Stimulated activated CD8-positive, alpha-beta memory T cell treated with anti-CD3 and anti-CD28 coated beads, Interleukin-15, amount 100 ng/mL, for 24 hours (primary cell): ENCODE results near the gene OST4.
A peak's percentile ranks its signal among the peaks of the same experiment; 100 is the strongest.
"Not testable (repeated sequence)": the region's sequence is repeated elsewhere in the genome, so short reads cannot be mapped to it uniquely, and the experiment has no call there.

ENCODE experiments used
- DNase-seq: peaks from one replicate; pipeline ENCODE4 v3.0.0-alpha.2; 2020; ENCODE audit warnings: low read depth

Gene OST4

GRCh38 chr2:27071277-27071989, at the start of gene OST4:
Gene OST4 (minus strand): TSS chr2:27071654.
- DNase-seq = peak; percentile 87

DNA sequence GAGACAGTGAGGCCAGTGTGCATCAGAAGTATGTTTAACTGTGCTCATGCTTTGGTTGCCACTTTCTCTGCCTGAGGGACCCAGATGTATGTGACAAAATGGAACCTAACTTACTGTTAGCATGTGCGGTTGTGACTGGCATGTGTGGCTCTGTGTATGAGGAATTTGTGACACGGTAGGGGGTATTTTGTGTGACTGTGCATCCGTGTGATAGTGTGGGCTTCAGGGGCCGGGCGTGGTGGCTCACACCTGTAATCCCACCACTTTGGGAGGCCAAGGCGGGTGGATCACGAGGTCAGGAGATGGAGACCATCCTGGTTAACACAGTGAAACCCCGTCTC, 47.8 kb upstream of the OST4 start:
- DNase-seq = not testable (repeated sequence)

- no peak for DNase-seq
These were observed 47.3 kb upstream of the OST4 start, which contains the start of gene CGREF1 for GRCh38 chr2:27118525-27119329. Gene CGREF1 (minus strand): TSS chr2:27119128. CDS start chr2:27104366, 14,762 bp downstream.

GRCh38 chr2:27117995-27118524, 46.6 kb upstream of the OST4 start:
- no peak for DNase-seq

- no peak for DNase-seq
These were observed 44.1 kb upstream of the OST4 start for GRCh38 chr2:27115519-27115918.

DNA sequence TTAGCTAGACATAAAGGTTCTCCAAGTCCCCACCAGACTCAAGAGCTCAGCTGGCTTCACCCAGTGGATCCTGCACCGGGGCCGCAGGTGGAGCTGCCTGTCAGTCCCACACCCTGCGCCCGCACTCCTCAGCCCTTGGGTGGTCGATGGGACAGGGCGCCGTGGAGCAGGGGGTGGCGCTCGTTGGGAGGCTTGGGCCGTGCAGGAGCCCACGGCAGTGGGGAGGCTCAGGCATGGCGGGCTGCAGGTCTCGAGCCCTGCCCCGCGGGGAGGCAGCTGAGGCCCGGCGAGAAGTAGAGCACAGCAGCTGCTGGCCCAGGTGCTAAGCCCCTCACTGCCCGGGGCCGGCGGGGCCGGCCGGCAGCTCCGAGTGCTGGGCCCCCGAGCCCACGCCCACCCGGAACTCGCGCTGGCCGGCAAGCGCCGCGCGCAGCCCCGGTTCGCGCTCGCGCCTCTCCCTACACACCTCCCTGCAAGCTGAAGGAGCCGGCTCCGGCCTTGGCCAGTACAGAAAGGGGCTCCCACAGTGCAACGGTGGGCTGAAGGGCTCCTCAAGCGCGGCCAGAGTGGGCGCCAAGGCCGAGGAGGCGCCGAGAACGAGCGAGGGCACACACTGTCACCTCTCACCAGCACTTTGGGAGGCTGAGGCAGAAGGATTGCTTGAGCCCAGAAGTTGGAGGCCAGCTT, 40.1 kb upstream of the OST4 start:
- not testable (repeated sequence) for DNase-seq

DNA sequence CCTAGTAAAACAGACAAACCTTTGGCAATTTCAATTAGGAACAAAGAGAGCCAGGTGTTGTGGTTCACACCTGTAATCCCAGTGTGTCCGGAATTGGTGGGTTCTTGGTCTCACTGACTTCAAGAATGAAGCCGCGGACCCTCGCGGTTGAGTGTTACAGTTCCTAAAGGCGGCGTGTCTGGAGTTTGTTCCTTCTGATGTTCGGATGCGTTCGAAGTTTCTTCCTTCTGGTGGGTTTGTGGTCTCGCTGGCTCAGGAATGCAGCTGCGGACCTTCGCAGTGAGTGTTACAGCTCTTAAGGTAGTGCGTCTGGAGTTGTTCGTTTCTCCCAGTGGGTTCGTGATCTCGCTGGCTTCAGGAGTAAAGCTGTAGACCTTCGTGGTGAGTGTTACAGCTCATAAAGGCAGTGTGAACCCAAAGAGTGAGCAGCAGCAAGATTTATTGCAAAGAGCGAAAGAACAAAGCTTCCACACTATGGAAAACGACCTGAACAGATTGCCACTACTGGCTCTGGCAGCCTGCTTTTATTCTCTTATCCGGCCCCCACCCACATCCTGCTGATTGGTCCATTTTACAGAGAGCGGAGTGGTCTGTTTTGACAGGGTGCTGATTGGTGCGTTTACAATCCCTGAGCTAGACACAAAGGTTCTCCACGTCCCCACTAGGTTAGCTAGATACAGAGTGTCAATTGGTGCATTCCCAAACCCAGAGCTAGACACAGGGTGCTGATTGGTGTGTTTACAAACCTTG, 39.3 kb upstream of the OST4 start:
- not testable (repeated sequence) for DNase-seq

GRCh38 chr2:27109083-27109482, 37.6 kb upstream of the OST4 start:
- no peak for DNase-seq

- DNase-seq = no peak
These were observed 36.8 kb upstream of the OST4 start for GRCh38 chr2:27108221-27108620.

- no peak for DNase-seq
These were observed 34.5 kb upstream of the OST4 start for GRCh38 chr2:27105981-27106380.

DNA sequence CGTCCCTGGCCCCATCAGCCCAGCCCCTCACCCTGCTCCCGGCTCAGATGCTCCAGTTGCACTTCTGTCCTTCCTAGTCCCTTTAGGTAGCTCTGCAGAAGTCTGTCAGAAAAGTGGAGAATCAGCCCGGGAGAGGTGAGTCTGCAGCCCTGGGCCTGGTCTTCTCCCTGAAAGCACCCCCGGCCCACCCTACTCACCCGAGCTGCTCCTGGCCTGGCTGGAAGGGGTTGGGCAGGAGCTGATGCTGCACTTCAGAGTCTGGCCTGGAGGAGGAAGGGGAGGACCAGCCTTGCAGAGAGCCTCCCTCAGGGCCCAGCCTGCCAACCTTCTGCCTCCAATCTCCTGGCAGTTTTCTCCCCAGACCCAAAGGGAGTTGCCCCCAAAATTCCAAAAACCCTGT, 30.9 kb upstream of the OST4 start:
- no peak for DNase-seq

DNA sequence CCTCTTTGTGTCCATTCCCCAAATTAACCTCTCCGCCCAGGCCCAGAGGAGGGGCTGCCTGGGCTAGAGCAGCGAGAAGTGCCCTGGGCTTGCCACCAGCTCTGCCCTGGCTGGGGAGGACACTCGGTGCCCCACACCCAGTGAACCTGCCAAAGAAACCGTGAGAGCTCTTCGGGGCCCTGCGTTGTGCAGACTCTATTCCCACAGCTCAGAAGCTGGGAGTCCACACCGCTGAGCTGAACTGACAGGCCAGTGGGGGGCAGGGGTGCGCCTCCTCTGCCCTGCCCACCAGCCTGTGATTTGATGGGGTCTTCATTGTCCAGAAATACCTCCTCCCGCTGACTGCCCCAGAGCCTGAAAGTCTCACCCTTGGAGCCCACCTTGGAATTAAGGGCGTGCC, 28.6 kb upstream of the OST4 start:
- DNase-seq = no peak

DNA sequence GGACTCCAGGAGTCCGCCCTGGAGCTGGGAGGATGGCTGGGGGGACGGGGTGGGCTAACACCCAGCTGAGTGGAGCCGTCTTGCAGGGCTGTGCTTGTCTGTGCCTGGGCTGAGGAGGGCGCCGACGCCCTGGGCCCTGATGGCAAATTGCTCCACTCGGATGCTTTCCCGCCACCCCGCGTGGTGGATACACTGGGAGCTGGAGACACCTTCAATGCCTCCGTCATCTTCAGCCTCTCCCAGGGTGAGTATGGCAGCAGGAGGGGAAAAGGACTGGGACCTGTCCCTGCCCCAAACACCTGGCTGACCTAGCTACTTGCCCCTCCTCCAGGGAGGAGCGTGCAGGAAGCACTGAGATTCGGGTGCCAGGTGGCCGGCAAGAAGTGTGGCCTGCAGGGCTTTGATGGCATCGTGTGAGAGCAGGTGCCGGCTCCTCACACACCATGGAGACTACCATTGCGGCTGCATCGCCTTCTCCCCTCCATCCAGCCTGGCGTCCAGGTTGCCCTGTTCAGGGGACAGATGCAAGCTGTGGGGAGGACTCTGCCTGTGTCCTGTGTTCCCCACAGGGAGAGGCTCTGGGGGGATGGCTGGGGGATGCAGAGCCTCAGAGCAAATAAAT, 28.0 kb upstream of the OST4 start:
- no peak for DNase-seq

DNA sequence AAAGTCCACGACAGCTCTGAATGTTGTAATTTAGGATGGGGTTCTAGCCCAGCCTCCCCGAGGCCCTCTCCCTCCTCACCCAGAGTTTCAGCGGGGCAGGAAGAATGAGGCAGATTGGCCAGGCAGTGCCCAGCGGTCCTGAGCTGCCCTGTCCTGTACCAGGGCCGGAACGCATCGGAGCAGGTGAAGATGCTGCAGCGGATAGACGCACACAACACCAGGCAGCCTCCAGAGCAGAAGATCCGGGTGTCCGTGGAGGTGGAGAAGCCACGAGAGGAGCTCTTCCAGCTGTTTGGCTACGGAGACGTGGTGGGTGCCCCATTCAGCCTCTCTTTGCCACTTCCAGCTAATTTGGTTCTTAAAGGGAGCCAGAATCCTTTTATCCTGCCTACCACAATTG, 25.9 kb upstream of the OST4 start:
- no peak for DNase-seq

GRCh38 chr2:27096748-27097297, 25.4 kb upstream of the OST4 start:
- no peak for DNase-seq

DNA sequence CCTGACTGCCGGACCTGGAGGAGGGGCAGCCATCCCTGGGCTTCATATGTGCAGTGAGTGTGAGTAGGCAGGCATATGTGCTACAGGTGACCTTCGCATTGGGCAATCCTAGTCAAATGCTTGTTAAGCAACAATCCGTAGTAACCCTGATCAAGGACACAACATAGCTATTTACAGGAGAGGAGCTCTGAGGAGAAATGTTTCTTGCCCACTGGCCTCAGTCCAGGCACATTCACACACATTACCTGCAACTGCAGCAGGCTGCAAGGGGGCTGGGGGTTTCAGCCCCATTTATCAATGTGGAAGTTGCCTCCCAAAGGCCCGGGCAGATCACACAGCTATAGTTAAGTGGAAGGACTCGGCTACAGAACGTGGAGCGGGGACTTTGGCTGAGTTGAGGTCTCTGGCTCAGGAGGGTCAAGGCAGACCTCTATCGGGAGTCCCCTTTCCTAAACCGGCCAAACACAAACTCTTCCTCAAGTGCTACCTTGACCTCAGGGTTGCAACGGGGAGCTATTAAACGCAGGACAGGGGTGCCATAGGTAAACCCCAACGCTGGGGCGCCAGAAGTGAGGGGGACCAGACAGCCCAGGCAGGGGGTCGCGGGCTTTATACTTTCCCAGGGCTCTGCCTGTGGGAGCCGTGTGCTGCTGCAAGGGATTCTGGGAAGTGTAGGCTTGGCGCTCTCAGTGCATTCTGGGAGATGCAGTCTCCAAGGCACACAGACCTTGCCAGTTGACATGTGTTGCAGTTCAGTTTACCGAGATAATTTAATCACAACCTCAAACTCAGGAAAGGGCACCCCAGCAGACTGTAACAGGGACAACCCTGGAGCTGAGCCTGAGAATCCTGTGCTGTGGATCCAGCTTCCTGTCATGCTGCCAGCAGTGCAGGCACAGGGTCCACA, 24.5 kb upstream of the OST4 start:
- no peak for DNase-seq

DNA sequence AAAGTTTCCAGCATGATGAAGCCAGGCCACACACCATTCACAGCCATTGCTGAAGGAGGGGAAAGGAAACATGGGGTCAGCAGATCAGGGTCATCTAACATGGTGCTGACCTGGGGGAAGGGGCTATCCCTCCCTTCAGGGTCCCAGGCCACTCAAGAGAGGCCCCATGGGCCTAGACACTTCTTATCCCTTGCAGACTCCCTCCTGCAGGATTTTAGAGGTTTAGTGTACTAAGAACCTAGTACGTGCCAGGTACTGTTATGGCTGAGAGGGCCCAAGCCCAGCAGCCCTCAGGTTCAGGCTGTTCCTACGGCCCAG, 23.9 kb upstream of the OST4 start:
- no peak for DNase-seq

DNA sequence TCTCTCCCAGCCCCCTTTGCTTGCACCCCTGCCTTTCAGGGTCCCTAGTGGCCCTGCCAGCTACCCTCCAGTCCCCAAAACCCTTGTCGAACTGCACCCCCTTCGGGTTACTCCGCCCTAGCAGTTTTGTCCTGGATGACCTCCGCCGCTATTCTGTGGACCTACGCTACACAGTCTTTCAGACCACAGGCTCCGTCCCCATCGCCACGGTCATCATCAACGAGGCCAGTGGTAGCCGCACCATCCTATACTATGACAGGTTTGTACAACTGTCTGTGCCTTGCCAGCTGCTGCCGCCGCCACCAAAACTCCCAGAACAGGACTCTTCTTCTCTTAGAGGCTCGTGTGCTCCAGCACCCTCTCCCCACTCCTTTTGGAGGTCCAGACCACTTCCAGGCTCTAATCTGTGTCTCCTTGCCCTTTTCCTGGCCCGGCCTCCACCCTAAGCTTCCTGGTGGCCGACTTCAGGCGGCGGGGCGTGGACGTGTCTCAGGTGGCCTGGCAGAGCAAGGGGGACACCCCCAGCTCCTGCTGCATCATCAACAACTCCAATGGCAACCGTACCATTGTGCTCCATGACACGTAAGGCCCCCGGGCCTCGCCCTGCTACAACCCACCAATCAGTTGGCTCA, 23.0 kb upstream of the OST4 start:
- DNase-seq = no peak

DNA sequence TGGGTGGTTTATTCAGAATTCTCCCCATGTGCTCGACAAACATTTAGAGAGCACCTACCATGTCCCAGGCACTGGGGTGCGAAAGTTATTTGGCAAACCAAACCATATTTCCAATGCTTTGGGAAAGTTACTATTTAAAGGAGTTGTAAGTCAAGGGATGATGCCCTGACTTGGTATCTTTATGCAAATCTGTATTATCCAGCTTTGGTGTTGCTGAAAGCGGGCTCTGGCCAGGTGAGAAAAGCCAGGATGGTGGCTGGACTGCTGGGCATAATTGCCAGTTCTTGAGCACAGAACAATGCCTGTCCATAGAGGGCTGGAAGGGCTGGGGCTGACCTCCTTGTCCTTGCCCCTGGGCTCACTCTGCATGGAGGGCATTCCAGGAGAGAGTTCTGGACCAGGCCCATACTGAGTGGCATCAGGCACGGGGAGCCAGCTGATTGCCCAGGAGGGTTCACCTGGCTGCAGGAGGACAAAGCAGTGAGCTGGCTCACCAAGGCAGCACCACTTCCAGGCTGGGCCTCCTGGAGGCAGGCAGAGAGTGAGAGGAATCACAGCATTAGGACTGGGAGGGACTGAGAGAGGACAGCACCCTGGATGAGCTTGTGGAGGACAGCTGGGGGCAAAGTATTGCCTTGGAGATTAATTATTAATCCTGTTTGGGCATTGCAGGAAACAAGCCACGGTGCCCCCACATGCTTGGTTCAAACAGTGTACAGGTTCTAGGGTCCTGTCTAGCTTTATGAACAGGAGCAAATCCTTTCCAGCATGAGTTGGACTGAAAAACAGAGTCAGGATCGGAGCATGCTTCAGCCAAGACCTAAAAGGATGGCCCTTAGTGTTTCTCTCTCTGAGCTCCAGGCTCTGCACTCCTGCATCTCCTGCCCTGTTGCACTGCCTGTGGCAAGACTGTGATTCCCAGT, 22.2 kb upstream of the OST4 start:
- DNase-seq = no peak
